Suppressor macrophage treated with lipopolysaccharide for 4 hours (primary cell): ENCODE data around the gene HIVEP1.
A peak's percentile ranks its signal among the peaks of the same experiment; 100 is the strongest.

Experiments used
- DNase-seq: peaks from one replicate; pipeline ENCODE4 v3.0.0-alpha.2; 2020

Gene HIVEP1

GRCh38 chr6:12058172-12058961 is 46.3 kb downstream of the HIVEP1 start:
- peak; percentile 63 for DNase-seq

GRCh38 chr6:12060780-12061609 is 48.9 kb downstream of the HIVEP1 start:
- peak; percentile 90 for DNase-seq

DNA sequence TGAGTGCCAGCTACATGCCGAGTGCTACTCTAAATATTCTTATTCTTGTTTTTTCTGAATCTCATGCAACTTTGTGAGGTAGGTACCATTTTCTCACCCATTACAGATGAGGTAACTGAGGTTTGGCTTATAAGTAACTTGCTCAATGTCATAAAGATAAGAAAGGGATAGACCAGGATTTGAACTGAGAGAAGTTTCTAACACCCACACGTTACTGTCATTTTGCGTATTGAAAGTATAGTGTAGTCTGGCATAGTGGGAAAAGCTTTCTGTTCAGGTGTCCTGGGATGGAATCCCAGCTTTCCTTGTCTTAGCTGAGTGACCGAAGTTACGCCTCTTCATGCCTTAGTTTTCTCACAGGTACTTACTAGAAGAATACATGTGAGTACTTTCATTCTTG is 50.5 kb downstream of the HIVEP1 start:
- no peak for DNase-seq

DNA sequence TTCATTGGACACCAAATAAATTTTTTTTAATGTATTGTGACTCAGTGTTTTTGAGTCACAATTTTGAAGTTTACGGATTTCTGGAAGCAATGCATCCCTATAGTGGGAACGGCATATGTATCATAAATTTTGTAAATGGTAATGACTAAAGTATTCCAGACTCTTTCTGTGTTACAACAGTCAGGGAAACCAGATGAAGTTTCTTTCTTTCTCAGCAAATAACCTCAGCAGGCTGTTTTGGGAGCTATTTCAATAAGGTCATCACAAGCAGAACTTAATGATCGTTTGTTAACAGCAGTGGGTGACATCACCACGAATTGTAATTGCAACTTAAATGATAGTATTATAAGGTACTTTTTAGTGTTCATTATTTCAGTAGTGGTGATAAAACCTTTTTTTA is 52.0 kb downstream of the HIVEP1 start:
- DNase-seq = peak; percentile 60

DNA sequence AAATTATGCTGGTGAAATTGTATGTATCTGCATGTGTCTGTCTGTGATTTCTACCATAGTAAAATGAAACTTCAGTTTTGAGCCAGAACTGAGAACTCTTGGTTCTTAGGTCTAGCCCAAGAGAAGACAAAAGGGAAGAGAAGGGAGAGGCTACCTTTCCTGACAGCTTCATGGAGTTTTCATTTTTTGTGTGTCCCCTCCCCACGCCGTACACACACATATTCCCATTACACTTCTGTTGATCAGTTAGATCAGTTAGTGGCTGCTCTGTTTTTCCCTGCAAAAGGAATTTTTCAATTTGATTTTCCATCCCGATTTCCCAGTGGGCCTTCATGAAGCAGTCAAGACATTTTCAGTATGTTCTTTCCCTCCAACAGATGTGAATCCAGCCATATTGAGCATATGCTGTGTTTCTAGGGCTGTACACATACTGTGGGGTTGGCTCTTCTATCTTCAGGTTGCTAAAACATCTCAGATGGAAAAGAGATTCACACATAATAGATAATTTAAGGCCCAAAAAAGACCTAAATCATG is 52.5 kb downstream of the HIVEP1 start:
- DNase-seq = no peak

- no peak for DNase-seq
Measured at GRCh38 chr6:12065321-12066140, 53.4 kb downstream of the HIVEP1 start.

GRCh38 chr6:12066297-12066696 is 54.2 kb downstream of the HIVEP1 start:
- DNase-seq = no peak

DNA sequence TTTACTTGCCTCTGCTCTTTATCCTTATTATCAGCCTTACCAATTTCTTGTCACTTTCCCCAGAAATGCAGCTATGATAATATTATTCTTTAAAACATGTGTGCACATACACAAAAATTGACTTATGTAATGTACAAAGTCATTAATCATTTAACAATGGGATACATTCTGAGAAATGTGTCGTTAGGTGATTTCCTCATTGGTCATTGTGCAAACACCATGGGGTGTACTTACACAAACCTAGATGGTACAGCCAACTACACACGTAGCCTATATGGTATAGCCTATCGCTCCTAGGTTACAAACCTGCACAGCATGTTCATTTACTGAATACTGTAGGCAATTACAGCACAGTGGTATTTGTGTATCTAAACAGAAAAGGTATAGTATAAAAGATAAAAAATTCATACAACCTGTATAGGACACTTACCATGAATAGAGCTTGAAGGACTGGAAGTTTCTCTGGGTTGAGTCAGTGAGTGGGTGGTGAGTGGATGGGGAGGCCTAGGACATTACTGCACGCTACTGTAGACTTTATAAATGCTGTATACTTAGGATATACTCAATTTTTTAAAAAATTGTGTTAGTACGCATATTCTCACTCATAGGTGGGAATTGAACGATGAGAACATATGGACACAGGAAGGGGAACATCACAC is 56.9 kb downstream of the HIVEP1 start:
- DNase-seq = peak; percentile 30

- DNase-seq = no peak
Measured at GRCh38 chr6:12069891-12070529, 57.9 kb downstream of the HIVEP1 start.

DNA sequence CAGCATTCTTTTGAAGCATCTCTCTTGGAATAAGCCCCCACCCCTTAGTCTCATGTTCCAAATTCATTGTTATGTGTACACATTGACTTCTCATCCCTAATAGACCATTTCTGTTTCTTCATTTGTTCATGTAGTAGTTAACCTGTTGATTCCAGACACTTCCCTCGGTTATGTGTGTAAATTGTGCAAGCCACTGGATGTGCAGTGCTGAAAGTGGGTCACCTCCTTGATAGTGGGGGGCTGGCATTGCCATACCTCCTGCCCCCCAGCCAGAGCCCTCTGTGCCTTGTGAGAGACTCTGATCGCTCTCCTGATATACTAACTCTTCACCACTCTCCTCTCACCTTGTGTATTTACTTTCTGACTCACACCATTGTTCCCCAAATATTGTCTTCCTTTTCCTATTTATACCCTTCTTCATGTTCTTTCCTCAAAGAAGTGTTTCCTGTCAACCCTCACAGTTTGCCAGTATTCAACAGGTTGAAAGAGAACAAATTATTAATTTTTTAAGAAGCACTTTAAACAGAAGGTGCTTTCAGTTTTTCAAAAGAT is 59.0 kb downstream of the HIVEP1 start:
- no peak for DNase-seq

DNA sequence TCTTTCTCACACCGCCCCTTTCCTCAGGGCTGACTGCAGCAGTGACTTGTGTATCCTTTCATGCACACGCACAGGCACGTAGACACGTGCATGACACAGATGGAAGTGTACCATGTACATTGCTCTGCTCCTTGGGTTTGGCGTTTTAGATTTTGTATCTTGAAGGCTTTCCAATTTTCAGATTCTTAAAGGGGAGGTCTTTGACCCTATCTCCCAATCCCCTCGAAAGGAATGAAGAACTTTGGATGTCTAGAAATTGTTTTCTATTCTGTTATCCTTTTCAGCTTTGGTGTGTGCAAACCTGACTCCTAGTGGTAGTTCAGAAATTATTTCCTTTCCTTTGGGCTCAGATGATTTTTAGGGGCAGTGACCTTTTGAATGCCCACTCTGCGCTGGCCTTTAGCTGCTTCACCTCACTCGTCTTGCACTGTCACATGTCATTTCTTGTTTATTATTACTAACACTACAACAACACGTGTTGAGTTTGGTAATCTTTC is 63.0 kb downstream of the HIVEP1 start:
- DNase-seq = no peak

DNA sequence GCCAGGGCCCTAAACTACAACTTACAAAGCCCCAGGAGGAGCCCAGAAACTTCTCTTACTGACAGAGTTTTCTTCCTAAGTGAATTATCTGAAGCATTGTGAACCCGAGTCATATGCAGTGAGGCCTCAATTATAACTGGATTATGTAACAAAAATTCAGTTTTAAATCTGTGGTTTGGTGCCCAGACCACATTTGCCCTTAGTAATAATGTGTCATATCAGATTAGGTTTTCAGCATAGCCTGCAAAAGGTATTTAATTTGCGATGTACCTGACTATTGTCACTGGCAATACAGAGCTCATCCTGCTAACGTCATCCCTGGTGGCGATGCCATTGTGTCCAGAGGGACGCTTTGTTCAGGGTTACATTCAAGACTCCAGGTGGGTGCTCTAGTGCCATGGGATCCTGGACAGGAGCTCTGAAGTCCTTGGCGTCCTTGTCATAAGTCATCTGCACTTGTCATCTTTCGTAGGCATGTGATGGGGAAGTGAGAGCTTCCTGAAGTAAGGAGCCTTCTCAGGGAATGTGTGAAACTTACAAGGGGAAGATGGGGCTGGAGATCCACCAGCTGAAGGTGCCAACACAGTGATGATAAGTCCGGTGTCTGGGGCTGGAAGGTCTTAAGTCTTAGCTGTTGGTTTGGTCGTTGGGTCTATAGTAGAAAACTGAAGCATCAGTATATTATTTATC is 65.1 kb downstream of the HIVEP1 start:
- DNase-seq = no peak

GRCh38 chr6:12078014-12078413 is 65.9 kb downstream of the HIVEP1 start:
- DNase-seq = no peak

DNA sequence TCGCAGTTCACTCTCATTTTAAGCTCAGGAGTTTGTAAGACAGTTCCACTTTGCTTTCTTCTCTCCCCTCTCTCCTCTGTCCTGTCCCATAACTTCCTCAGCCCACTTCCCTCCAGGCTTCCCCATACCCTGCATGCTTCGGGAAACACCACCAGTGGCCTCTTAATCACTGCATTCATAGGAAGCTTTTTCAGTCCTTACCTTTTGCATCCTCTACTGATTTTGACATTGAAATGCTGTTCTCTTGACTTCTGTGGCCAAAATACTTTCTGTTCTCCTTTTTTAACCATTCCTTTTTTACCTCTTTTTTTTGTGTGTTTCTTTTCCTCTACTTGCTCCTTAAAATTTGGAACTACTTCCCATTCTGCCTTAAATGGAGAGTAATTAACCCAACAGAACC is 69.7 kb downstream of the HIVEP1 start:
- peak; percentile 34 for DNase-seq

- no peak for DNase-seq
Measured at GRCh38 chr6:12082368-12082767, 70.3 kb downstream of the HIVEP1 start.

GRCh38 chr6:12083302-12083701 is 71.2 kb downstream of the HIVEP1 start:
- no peak for DNase-seq

GRCh38 chr6:12083763-12084162 is 71.7 kb downstream of the HIVEP1 start:
- no peak for DNase-seq

DNA sequence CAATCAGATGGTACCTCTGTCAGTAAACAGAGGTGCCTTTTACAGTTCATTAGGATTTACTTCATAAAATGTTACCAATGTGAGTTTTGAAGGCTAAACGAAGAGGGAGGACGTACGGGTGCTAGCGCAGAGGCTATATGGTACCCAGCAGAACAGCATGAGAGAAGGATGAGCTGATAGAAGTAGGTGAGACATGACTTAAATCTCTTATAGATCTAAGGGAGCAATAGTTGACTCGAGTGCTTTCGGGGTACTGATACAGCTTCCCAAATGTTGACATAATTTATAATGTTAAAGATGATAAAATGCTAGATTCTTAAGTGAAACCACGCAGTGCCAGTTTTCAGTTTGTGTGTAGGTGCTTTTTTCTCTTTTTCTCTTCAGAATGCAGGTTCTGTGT is 72.6 kb downstream of the HIVEP1 start:
- no peak for DNase-seq

DNA sequence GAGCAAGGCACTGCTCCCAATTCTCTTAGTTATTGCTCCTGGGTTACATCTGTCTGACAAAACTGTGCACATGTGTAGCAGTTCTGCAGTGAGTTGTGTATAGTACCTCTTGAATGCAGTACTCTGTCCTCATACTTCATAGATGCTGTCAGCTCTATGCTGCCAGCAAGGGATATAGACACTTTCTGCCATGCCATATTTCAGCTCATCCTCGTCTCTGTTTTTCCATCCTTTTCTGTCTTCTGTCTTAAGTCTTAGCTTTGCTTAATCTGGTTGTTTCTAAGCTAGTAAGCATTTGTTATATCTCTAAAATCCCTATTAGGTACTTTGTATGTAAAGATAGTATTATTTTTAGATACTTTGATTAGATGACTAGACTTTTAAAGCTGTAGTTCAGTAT is 76.4 kb downstream of the HIVEP1 start:
- DNase-seq = no peak

DNA sequence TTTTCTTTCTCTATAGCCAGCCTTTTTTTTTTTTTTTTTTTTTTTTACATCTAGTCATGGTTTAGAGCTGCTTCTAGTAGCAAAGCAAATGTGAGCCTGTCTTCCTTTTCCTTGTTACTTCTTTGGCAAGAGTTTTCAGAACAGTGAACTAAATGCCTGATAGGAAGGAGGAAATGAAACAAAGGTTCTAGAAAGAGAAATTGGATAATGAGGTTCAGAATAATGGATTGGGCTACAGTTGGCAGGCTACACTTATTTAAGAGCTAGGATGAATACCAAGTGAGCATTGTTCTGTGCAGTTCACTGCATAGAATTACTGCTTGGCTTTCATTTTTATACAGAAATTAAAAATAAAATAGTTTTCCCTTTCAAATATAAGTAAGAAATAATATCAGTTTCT is 78.6 kb downstream of the HIVEP1 start:
- peak; percentile 35 for DNase-seq

DNA sequence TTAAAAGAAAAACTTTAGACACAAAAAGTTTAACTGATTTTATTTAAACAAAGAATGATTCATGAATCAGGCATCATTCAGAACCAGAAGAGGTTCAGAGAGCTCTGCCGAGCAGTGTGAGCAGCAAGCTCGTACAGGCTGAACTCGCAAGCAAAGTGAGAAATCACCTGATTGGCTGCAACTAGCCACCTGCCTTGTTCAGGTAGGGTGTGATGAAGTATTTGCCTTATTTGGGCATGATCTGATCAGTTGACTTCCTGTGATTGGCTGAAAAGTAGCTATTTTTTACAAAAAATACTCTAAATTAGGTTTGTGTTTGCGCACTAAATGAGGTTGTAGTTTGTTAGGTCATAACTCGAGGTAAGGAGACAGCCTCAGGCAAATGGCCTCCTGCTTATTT is 80.7 kb downstream of the HIVEP1 start:
- no peak for DNase-seq
